SK-N-SH (cell line): Measurements from ENCODE around the gene OXCT1. TPM values are rescaled to one million over a fixed set of nuclear protein-coding genes. Genes with fewer than 3 reads are reported as not detected.

Experiments
- CTCF ChIA-PET: fragments of 300-600, 350-600 bp; formaldehyde crosslinking; extraction: SDS; loops from one replicate; lab custom pipeline; 2021; lab: Yijun Ruan, JAX
- POLR2A ChIA-PET: fragments of 350-600 bp; sonication (Branson Sonifier 250); formaldehyde crosslinking; extraction: SDS; loops from one replicate; lab custom pipeline; 2020; ENCODE audit warnings: antibody characterized with exemption, inconsistent platforms; lab: Yijun Ruan, JAX
- DNase-seq: peaks from one replicate; pipeline ENCODE4 v3.0.0; 2012
- H2AFZ ChIP-seq: fragments of 200-600 bp; sonication (generic); 2 replicates; pipeline ENCODE4 v1.8.1; 2016; ENCODE audit warnings: antibody characterized with exemption, mild to moderate bottlenecking, low read depth
- H3F3A ChIP-seq: fragments of 200-600 bp; sonication (generic); replicated peaks from 2 replicates; pipeline ENCODE3; 2016; ENCODE audit warnings: antibody characterized with exemption, mild to moderate bottlenecking; ENCODE audit not compliant: insufficient read depth
- H3K27ac ChIP-seq, 2 experiments: fragments of 200-500 bp in 1 of 2; fragments of 200-600 bp in 1 of 2; sonication (Bioruptor generic) in 1 of 2; sonication (generic), shearing (Covaris generic) in 1 of 2; 2 replicates each; pipeline versions ENCODE4 v1.5.1 to v1.6.1; 2014 to 2016; ENCODE audit warnings: low read depth in 2 of 2, inconsistent platforms in 1 of 2, low read length in 1 of 2, mild to moderate bottlenecking in 1 of 2, mixed read lengths in 1 of 2
- H3K27me3 ChIP-seq: fragments of 200-600 bp; sonication (generic), shearing (Covaris generic); 2 replicates; pipeline ENCODE4 v1.6.1; 2016; ENCODE audit warnings: mixed run types; ENCODE audit not compliant: insufficient read depth
- H3K36me3 ChIP-seq, 2 experiments: fragments of 200-500 bp in 1 of 2; fragments of 200-600 bp in 1 of 2; sonication (Bioruptor generic) in 1 of 2; sonication (generic) in 1 of 2; replicated peaks in 1 of 2; 2 replicates each; pipeline versions ENCODE3 to v1.5.1; 2014 to 2016; ENCODE audit warnings: low read length in 1 of 2, mild to moderate bottlenecking in 1 of 2; ENCODE audit not compliant: insufficient read depth in 2 of 2, control insufficient read depth in 1 of 2
- H3K4me1 ChIP-seq, 2 experiments: fragments of 200-500 bp in 1 of 2; fragments of 200-600 bp in 1 of 2; sonication (Bioruptor generic) in 1 of 2; sonication (generic), shearing (Covaris generic) in 1 of 2; 2 replicates each; pipeline versions ENCODE4 v1.5.1 to v1.6.1; 2014 to 2016; ENCODE audit warnings: low read depth in 1 of 2, low read length in 1 of 2, mixed run types in 1 of 2; ENCODE audit not compliant: insufficient read depth in 2 of 2, control insufficient read depth in 1 of 2
- H3K4me2 ChIP-seq: fragments of 200-600 bp; sonication (generic), shearing (Covaris generic); 2 replicates; pipeline ENCODE4 v1.6.1; 2017; ENCODE audit warnings: mixed run types
- H3K4me3 ChIP-seq, 2 experiments: fragments of 200-500 bp in 1 of 2; fragments of 200-600 bp in 1 of 2; sonication (Bioruptor generic) in 1 of 2; sonication (generic), shearing (Covaris generic) in 1 of 2; 2 replicates each; pipeline versions ENCODE4 v1.5.1 to v1.8.1; 2014 to 2016; ENCODE audit warnings: low read depth in 2 of 2, inconsistent platforms in 1 of 2, low read length in 1 of 2, mild to moderate bottlenecking in 1 of 2, mixed read lengths in 1 of 2, moderate library complexity in 1 of 2
- H3K79me2 ChIP-seq: fragments of 200-600 bp; sonication (generic); 2 replicates; pipeline ENCODE4 v1.8.1; 2017; ENCODE audit warnings: mild to moderate bottlenecking; ENCODE audit not compliant: insufficient read depth
- H3K9ac ChIP-seq: fragments of 200-600 bp; sonication (generic); 2 replicates; pipeline ENCODE4 v1.6.1; 2017; ENCODE audit warnings: mixed run types
- H3K9me2 ChIP-seq: fragments of 200-600 bp; sonication (generic); 2 replicates; pipeline ENCODE4 v1.6.1; 2017; ENCODE audit warnings: mixed run types
- H3K9me3 ChIP-seq: fragments of 200-600 bp; sonication (generic); 2 replicates; pipeline ENCODE4 v1.6.1; 2017; ENCODE audit warnings: mixed run types, mild to moderate bottlenecking, moderate library complexity
- H4K20me1 ChIP-seq: fragments of 200-600 bp; sonication (generic); 2 replicates; pipeline ENCODE4 v1.6.1; 2017; ENCODE audit warnings: mild to moderate bottlenecking, mixed run types; ENCODE audit not compliant: insufficient read depth
- CHD2 ChIP-seq: fragments of 150-350 bp; IDR thresholded peaks from 2 replicates; pipeline ENCODE4 v1.6.1; 2018; ENCODE audit warnings: low read length; ENCODE audit not compliant: partially characterized antibody
- ELF1 ChIP-seq: IDR thresholded peaks from 2 replicates; pipeline ENCODE4 v1.4.0; 2012
- EP300 ChIP-seq, 2 experiments: IDR thresholded peaks; 2 replicates each; pipeline versions ENCODE4 v1.4.0 to v1.6.1; 2012; ENCODE audit warnings: borderline replicate concordance in 1 of 2, low read depth in 1 of 2, low read length in 1 of 2
- EZH2phosphoT487 ChIP-seq: fragments of 200-600 bp; sonication (generic); IDR thresholded peaks from 2 replicates; pipeline ENCODE4 v1.6.1; 2017; ENCODE audit warnings: low read depth, mixed run types, mild to moderate bottlenecking, antibody characterized with exemption, moderate library complexity, borderline replicate concordance
- FOSL2 ChIP-seq: IDR thresholded peaks from 2 replicates; pipeline ENCODE4 v1.4.0; 2012; ENCODE audit warnings: low read depth, mild to moderate bottlenecking, moderate library complexity, borderline replicate concordance
- FOXJ3 ChIP-seq: sonication (generic); formaldehyde crosslinking; IDR thresholded peaks from 2 replicates; pipeline ENCODE4 v1.5.1; 2020; ENCODE audit warnings: mild to moderate bottlenecking, missing genetic modification reagents
- GABPA ChIP-seq: IDR thresholded peaks from 2 replicates; pipeline ENCODE4 v1.4.0; 2012; ENCODE audit warnings: low read depth, mild to moderate bottlenecking
- JUND ChIP-seq: IDR thresholded peaks from 2 replicates; pipeline ENCODE4 v1.4.0; 2012
- NFIC ChIP-seq: IDR thresholded peaks from 2 replicates; pipeline ENCODE4 v1.4.0; 2012; ENCODE audit warnings: borderline replicate concordance
- NRF1 ChIP-seq: IDR thresholded peaks from 2 replicates; pipeline ENCODE4 v1.6.1; 2012; ENCODE audit warnings: low read depth, mild to moderate bottlenecking, low read length
- PBX3 ChIP-seq: IDR thresholded peaks from 2 replicates; pipeline ENCODE4; 2012
- RAD21 ChIP-seq: IDR thresholded peaks from 2 replicates; pipeline ENCODE4 v1.6.1; 2012; ENCODE audit warnings: mild to moderate bottlenecking, low read length
- RCOR1 ChIP-seq: fragments of 150-350 bp; IDR thresholded peaks from 2 replicates; pipeline ENCODE4 v1.6.1; 2017; ENCODE audit warnings: antibody characterized with exemption, low read length
- REST ChIP-seq: IDR thresholded peaks from 2 replicates; pipeline ENCODE4 v1.6.1; 2012; ENCODE audit warnings: mild to moderate bottlenecking, low read depth, low read length, moderate library complexity
- RFX5 ChIP-seq: IDR thresholded peaks from 2 replicates; pipeline ENCODE4 v1.6.1; 2012; ENCODE audit warnings: mild to moderate bottlenecking, improper control_type of control experiment, low read length
- TCF12 ChIP-seq: IDR thresholded peaks from 2 replicates; pipeline ENCODE4 v1.4.0; 2012
- WGBS: methylation state at CpG from one replicate; pipeline ENCODE4 v1.1.6; 2017; ENCODE audit warnings: low lambda C conversion rate; 5-methylcytosine and 5-hydroxymethylcytosine counted together
- polyA plus RNA-seq, 3 experiments: library from polyadenylated mRNA; depleted of rRNA; stranded (reverse); fragments of >200 nt; gene quantifications; 2 replicates each; pipeline ENCODE4 v1.2.3, GENCODE V29; 2012

OXCT1 gene
- polyA plus RNA-seq, 1 of the 3 experiments (the other 2 are of a cell fraction): 11.7 TPM

GRCh38 chr5:41787265-41787664, 83.0 kb downstream of the OXCT1 start:
- no peak for TF ChIP-seq GABPA
- no peak for TF ChIP-seq JUND
- no peak for TF ChIP-seq TCF12
- no peak for TF ChIP-seq RFX5
- no peak for TF ChIP-seq FOSL2
- TF ChIP-seq CHD2: no peak
- TF ChIP-seq RCOR1: no peak
- TF ChIP-seq NFIC: no peak
- no peak for TF ChIP-seq FOXJ3 (CRISPR knock-in tag)
- TF ChIP-seq EZH2phosphoT487: no peak
- TF ChIP-seq, all 33 proteins: peak for 0
- DNase-seq: no peak
- H3K9me2 ChIP-seq: no peaks in the 10 kb centered on the region
- no peak overlapping the region; a peak in 1 of 4 replicates for H3K4me3 ChIP-seq
- H3K9ac ChIP-seq: no peak overlapping the region
- no peak overlapping the region for H2AFZ ChIP-seq
- CTCF ChIA-PET: interaction anchor here (0.6 to 1.8 kb wide), 6 partner anchors 9 to 882 kb away, joined by 3 to 6 read pairs (median 3); no protein-coding TSS in a partner anchor
- H3K9me3 ChIP-seq: no peaks in the 10 kb centered on the region
- H3F3A ChIP-seq: peaks cover 25% of the 10 kb centered on the region
- POLR2A ChIA-PET: no interaction called here
- WGBS: 98% methylated on average over 2 of the region's 2 CpGs
- H3K4me1 ChIP-seq: peaks cover 30 to 50% of the 10 kb centered on the region in 2 experiments; a peak in 3 of 4 replicates
- no peaks in the 10 kb centered on the region for H3K79me2 ChIP-seq
- H3K36me3 ChIP-seq: peaks cover 4 to 7% of the 10 kb centered on the region in 2 experiments
- H3K4me2 ChIP-seq: no peak overlapping the region
- no peaks in the 10 kb centered on the region for H3K27me3 ChIP-seq
- no peaks in the 10 kb centered on the region for H4K20me1 ChIP-seq
- H3K27ac ChIP-seq: no peak overlapping the region

- no peaks in the 10 kb centered on the region for H4K20me1 ChIP-seq
- H2AFZ ChIP-seq: no peak overlapping the region
- CTCF ChIA-PET: interaction anchor here (0.9 to 1.9 kb wide), 2 partner anchors 56 to 63 kb away, joined by 4 to 6 read pairs; no protein-coding TSS in a partner anchor
- H3K27me3 ChIP-seq: no peaks in the 10 kb centered on the region
- no peak for TF ChIP-seq REST
- TF ChIP-seq RAD21: no peak
- no peak for TF ChIP-seq NRF1
- TF ChIP-seq PBX3: no peak
- no peak for TF ChIP-seq EP300 (IDR thresholded peaks at IDR 0.05; ENCODE audit: borderline replicate concordance in 1 of 2, low read depth in 1 of 2, low read length in 1 of 2)
- TF ChIP-seq CHD2: no peak
- no peak for TF ChIP-seq GABPA
- no peak for TF ChIP-seq ELF1
- TF ChIP-seq RCOR1: no peak
- H3K9me2 ChIP-seq: no peaks in the 10 kb centered on the region
- H3F3A ChIP-seq: peaks cover 25% of the 10 kb centered on the region
- H3K4me2 ChIP-seq: no peak overlapping the region
- H3K4me3 ChIP-seq: no peak overlapping the region
- H3K4me1 ChIP-seq: peaks cover 22 to 37% of the 10 kb centered on the region in 2 experiments; a peak in 3 of 4 replicates
- no peaks in the 10 kb centered on the region for H3K9me3 ChIP-seq
- POLR2A ChIA-PET: no interaction called here
- no peak for DNase-seq
- no peak overlapping the region; a peak in 1 of 4 replicates for H3K27ac ChIP-seq
- peaks cover 4 to 7% of the 10 kb centered on the region in 2 experiments for H3K36me3 ChIP-seq
- no peaks in the 10 kb centered on the region for H3K79me2 ChIP-seq
- H3K9ac ChIP-seq: no peak overlapping the region
Measured at GRCh38 chr5:41785061-41785460, 85.2 kb downstream of the OXCT1 start.
